GM04503 (cell line): ENCODE measurements around the gene RAB3GAP1.
A peak's percentile ranks its signal among the peaks of the same experiment; 100 is the strongest.
"Not testable (repeated sequence)": the region's sequence is repeated elsewhere in the genome, so short reads cannot be mapped to it uniquely, and the experiment has no call there.

Experiments
- DNase-seq: peaks from one replicate; pipeline ENCODE4 v3.0.0-alpha.2; 2012; ENCODE audit warnings: low read depth

Gene RAB3GAP1

DNA sequence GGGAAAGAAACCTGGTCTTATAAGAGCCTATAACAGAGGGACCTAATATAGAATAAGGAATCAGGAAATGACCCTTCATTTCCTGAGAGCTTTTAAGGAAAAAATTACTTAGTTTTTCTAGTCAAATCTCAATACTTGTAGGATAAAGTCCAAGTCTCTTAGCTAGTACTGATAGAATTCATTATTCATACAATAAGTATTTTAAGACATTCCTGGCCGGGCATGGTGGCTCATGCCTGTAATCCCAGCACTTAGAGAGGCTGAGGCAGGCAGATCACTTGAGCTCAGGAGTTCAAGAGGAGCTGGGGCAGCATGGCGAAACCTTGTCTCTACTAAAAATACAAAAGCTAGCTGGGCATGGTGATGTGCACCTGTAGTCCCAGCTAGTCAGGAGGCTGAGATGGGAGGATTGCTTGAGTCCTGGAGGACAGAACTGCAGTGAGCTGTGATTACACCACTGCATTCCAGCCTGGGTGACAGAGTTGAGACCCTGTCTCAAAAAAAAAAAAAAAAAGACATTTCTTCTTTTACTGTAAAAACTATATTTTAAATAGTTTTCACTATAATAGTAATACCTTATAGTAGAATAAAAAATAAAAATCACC is 3.2 kb downstream of the RAB3GAP1 start:
- peak; percentile 49 for DNase-seq

DNA sequence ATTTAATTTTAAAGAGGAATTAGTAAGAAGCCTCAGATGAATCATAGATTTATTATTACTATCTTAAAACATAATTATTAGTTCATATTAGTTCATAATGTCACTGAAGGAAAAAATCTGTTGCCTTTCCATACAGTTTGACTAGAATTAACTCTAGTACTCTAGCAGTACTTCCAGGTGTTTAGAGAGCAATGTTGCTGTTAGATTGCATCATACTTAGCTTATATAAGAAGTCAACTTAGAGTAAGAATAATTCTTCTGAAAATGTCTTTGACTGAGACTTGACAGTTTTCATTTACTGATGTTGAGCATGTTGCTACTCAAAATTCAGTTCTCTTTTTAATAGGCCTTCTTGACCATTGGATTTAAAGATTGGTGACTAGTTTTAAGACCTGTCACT is 4.7 kb downstream of the RAB3GAP1 start:
- no peak for DNase-seq

DNA sequence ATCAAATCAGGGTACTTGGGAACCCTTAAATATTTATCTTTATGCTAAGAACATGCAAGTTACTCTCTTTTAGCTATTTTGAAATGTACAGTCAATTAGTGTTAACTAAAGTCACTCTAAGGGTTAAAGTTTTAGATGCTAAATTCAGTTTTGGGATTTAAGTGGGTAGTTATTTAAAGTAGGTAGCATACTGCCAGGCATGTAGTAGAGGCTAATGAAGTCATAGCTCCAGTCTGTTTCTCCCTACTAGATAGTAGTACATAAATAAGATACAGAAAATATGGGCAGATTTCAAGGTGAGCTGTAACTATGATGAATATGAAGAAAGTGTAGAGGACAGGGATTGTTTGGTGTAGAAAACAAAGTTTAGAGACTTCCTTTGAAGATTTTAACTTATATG is 7.5 kb downstream of the RAB3GAP1 start:
- DNase-seq: no peak

DNA sequence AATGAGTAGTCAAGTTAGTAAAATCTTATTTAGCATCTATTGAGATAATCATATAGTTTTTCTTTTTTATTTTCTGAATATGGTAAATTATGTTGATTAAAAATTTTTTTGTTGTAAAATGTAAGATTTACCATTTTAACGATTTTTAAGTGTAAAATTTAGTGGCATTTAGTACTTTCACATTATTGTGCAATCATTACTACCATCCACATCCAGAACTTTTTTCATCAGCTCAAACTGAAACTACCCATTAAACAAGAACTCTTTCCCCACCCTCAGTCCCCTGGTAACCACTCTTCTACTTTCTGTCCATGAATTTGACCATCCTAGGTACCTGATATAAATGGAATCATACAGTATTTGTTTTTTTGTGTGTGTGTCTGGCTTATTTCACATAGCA is 11.1 kb downstream of the RAB3GAP1 start:
- DNase-seq: no peak

DNA sequence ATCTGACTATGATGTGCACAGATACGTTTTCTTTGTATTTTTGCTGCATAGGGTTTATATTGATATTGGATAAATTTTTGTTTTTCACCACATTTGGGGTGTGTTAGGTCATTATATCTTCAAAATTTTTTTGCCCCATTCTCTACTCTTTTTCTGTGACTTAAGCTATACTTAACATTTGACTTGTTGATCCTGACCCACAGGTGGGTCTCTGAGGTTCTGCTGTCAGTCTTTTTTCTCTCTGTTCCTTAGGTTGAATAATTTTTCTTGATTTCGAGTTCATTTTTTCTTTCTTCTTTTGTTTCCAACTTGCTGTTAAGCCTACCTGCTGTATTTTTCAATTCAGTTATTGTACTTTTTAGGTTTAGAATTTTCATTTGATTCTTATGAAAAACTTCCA is 12.1 kb downstream of the RAB3GAP1 start:
- no peak for DNase-seq

DNA sequence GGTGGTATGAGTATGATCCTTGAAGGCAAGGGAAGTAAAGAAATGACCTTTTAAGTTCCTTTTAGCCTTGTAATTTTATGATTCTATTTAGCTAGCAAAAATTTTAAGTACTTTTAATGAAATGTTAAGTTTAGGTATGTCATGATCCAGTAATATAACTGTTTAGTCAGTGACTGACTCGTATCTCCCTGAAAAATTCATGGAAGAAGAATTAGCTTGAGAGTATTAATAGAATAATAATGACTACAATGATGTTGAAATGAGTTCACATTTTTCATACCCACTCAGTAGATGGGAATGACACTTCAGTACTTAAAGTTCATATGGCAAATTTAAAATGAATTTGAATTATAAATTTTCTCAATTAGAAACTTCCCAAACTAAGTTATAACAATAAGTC is 14.6 kb downstream of the RAB3GAP1 start:
- DNase-seq: no peak

DNA sequence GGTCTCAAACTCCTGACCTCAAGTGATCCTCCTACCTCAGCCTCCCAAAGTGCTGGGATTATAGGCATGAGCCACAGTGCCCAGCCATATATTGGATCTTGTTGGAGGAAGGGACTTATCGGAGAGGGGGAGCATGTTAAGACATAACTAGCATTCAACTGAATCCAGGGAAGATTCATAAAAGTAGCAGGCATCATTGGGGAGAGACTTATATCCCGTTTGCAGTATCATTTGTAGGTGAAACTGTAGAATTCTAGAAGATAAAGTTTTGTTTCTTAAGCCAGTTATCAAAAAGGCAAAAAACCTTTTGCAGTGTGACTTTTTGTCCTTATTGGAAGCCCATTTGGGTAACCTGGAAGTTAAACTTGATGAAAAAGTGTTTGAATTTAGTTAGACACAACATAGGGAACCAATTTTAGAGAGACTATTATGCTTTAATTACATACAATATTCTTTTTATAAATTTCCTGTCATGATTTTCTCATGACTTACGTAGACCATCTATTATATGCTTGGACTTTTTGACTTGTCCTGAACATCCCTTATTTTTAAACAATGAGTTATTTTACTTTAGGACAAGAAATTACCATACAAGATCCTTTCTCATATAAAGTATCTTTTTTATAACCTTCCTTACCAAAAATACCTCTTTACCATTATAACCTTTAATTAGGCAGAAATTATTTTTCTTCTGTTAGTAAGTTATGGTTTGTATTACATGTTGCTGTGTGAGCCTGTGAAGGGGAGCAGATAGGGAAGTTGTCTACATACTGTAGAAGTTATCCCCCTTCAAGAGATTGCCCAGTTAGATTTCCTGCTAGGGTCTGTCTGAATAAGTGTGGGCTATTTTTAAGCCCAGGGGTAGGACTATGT is 20.3 kb downstream of the RAB3GAP1 start:
- no peak for DNase-seq

DNA sequence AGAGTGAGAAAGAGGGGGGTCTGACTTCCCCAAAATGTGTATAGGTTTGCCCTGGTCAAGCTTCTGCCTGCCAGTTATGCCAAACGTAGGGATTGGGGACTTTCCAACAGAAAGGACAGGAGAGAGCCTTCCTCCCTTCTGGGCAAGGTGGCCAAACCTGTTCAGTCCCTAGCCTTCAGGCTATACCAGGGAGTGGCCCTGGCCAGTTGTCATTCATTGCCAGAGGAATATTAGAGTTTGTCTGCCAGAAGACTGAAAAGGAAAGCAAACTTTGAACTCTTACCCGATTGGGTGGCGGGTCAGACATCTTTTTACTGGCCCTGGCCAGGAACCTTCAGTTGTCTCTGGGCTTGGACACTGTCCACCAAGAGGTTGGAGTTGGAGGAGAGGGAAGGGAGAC is 22.1 kb downstream of the RAB3GAP1 start:
- no peak for DNase-seq

DNA sequence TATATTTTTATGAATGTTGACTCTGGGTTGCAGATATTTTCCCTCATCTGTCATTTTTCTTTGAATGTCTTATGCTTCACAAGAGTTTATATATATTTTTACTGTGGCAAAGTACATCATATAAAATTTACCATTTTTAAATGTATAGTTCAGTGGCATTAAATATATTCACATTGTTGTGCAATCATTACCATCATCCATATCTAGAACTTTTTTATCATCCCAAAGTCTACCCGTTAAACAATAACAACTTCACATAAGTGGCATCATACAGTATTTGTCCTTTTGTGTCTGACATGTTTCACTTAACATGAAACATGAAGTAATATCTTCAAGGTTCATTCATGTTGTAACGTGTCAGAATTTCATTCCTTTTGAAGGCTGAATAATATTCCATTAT is 24.5 kb downstream of the RAB3GAP1 start:
- no peak for DNase-seq

DNA sequence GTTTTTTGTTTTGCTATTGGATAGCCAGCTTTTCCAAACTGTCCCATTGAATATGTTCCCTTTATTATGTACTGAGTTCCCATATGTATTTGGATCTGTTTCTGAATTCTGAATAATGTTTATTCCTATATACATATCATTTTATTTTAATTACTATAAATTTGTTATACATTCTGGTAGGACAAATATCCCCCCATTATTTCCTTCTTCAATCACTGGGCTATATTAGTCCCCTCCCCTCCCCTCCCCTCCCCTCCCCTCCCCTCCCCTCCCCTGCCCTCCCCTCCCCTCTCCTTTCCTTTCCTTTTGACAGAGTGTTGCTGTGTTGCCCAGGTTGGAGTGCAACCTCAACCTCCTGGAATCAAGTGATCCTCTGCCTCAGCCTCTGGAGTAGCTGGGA is 26.3 kb downstream of the RAB3GAP1 start:
- no peak for DNase-seq

DNA sequence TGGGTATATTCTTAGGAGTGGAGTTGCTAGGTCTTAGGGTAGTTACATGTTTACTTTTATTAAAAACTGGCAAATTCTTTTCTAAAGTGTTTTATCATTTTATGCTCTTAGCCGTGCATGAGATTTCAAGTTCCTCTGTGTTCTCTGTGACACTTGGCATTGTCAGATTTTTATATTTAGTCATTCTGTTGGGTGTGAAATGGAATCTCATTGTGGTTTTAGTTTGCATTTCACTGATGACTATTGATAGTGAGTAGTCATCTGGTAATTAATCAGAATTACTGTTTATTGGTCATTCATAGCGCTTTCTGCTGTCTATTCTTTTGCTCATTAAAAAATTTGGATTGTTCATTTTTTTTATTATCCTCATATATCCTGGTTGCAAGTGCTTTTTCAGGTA is 34.1 kb downstream of the RAB3GAP1 start:
- DNase-seq: no peak

DNA sequence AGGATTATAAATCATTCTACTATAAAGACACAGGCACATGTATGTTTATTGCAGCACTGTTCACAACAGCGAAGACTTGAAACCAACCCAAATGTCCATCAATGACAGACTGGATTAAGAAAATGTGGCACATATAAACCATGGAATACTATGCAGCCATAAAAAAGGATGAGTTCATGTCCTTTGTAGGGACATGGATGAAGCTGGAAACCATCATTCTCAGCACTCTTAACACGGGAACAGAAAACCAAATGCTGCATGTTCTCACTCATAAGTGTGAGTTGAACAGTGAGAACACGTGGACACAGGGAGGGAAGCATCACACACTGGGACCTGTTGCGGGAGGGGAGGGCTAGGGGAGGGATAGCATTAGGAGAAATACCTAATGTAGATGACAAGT is 37.5 kb downstream of the RAB3GAP1 start:
- not testable (repeated sequence) for DNase-seq

DNA sequence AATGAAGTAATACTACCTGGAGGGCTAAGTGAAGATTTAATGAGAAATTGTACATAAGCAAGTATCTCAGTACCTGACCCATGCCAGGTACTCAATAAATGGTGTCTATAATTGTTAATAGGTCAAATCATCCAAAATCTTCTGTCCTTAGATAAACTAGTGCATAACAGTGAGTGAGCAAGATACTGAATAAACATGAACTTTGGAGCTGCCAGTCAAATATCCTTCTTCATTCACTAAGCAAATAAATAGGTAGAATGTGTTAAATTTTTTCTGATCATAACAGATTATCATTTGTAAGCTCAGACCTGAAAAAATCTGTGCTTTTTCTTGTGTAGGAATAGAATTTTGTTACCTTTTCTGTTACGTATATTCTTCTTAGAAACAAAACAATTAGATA is 39.6 kb downstream of the RAB3GAP1 start:
- DNase-seq: no peak

DNA sequence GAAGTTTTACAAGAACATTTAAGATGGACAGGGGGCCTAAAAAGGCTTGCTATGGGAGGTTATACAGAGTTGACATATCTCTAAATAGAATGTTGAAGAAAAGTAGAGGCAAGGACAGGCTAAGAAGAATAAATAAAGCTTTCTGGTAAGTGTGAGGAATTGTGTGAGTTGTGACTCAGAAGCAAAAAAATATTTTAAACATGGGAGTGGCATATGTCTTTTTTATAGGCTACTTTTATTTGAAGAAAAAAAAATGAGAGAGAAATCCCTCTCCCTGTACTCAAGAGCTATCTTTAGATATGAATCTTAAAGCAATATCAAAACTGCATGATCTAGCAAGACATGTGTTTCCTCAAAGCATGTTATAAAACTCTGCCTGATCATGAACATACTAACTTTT is 41.1 kb downstream of the RAB3GAP1 start:
- no peak for DNase-seq

DNA sequence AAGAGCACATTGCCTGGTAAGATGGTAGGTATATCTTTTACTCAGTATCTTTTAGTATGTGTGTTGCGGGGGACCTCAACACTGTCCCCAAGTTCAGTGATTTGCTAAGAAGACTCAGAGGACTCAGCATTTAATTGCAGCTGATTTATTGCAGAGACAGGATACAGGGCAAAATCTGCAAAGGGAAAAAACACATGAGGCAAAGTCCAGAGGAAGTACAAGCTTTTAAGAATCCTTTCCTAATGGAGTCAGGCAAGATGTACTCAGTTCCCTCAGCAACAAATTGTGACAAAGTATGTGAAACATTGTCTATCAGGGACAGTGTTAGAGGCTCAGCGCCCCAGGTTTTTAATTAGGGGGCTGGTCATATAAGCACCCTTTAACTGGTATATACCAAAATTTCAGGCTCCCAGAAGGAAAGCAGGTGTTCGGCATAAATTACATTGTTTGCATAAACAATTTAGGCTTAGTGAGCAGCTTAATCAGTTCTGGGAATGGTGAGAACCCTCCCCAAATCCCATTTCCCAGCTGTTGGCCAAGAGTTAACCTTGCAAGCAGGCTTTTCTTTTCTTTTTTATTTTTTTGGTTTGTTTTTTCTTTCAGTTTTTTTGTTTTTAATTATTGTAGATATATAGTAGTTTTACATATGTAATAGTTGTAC is 41.7 kb downstream of the RAB3GAP1 start:
- no peak for DNase-seq

DNA sequence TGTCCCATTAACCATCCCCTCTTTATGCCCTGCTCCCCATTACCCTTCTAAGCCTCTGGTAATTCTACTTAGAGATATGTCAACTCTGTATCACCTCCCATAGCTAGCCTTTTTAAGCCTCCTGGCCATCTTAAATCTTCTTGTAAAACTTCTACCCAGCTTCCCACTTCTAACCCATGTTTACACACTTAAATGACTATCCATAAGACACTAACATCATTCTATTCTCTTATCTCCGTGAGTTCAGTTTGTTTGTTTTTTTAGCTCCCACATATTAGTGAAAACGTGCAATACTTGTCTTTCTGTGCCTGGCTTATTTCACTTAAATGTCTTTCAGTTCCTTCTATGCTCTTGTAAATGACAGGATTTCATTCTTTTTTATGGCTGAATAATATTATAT is 42.4 kb downstream of the RAB3GAP1 start:
- DNase-seq: no peak

DNA sequence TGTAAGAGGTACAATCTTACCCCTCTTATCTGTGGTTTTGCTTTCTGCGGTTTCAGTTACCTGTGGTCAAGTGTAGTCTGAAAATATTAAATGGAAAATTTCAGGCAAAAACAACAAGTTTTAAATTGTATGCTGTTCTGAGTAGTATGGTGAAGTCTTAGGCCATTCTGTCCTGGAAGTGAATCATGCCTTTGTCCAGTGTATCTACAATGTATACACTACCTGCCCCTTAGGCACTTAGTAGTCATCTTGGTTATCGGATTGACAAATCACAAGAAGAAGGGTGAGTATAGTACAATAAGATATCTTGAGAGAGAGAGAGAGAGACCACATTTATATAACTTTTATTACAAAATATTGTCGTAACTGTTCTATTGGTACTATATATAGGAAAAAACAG is 43.5 kb downstream of the RAB3GAP1 start:
- no peak for DNase-seq

DNA sequence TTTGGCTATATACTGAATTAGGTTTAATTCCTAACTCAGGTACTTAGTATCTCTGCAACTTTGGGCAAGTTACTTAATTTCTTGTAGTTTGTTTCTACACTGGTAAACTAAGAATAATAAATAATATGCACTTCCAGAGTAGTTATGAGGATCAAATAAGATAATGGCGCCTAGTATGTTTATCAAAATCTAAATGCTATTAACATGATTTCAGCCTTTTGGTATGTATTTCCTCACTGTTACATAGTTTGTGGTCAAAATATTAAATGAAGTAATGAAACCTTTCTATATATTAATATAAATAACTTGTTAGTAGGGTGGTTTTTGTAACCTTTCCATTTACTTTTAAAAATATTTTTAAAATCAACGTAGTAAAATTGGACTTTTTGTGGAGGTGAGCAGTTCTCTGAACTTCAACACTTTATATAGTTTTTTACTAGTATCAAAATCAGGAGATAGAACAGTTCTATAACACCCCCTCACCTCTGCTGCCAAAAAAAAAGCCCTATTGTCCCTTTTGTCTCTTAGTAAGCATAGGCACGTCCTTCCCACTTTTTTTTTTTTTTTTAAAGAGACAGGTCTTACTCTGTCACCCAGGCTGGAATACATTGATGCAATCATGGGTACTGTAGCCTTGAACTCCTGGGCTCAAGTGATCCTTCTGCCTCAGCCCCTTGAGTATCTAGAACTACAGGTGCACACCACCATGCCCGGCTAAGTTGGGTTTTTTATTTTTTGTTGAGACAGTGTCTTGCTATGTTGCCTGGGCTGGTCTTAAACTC is 44.8 kb downstream of the RAB3GAP1 start:
- no peak for DNase-seq

DNA sequence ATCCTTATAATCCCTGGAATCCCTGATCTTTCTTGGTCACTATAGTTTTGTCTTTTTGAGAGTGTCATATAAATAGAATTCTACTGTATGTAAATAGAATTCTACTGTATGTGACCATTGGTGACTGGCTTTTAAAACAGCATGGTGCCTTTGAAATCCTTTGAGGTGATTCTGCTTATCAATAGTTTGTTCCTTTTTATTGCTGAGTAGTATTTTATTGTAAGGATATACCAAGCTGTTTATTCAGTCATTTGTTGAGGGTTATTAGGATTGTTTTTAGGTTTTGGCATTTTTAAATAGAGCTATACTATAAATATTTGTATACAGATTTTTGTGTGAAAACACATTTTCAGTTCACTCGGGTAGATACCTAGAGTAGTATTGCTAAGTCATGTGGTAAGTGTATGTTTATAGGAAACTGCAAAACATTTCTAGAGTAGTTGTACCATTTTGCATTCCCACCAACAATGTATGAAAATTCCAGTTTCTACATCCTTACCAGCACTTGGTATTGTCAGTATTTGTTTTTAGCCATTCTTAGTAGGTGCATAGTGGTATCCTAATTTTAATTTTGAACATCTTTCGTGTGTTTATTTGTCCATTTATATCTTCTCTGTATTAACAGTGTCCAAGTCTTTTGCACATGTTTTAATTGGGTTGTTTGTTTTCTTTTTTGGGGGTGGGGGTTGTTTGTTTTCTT is 45.6 kb downstream of the RAB3GAP1 start:
- no peak for DNase-seq

DNA sequence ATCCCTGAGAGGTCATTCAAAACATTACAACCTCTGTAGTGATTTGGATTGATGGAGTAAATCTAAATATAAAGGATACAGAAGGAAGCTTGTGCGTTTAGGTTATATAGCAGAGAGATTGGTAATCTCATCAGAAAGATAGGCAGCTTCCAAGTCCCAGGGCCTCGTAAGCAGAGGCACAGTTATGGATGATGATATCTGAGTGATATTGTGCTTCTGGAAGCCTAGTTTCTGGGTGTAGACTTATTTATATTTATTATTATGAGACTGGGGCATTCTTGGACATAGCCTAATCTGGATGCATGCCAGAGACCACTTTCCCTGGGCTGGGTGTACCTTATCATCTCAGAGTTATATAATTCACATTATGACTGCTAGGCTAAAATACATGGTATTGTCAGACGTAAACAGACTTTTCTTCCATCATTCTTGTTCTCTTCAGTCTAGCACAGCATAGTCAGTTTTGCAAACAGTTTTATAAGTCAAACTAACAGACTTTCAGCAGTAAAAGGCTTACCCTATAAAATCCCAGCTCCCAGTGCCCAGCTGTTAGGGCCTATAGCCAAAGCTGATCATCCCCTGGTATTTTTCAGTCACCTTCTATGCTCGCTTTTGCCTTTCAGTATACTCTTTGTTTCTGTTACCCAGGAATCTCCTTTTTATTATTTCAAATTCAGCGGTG is 47.9 kb downstream of the RAB3GAP1 start:
- DNase-seq: no peak

DNA sequence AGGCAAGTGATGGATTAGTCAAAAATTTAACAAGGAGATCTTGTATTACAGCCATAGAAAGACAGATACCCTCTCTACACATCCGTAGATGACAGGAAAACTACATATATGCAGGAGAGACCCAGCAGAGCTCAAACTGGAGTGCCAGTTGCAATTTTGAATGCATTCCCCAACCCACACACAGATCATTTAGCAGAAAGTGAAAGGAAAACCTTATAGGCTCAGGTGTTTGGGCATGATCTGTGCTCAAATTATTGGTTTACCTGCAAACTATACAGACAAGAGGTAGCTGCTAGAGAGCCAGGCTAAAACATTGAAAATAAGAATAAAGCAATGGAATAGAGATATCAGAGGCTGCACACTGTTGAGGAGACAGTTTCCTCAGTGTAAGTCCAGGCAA is 51.8 kb downstream of the RAB3GAP1 start:
- no peak for DNase-seq
